Trophoblast cell (in vitro differentiated cells and primary cell): ENCODE measurements around the gene CAD.
"Not testable (repeated sequence)": the region's sequence is repeated elsewhere in the genome, so short reads cannot be mapped to it uniquely, and the experiment has no call there.

Experiments used
- DNase-seq, 2 donors: peaks; one replicate each; pipeline ENCODE4 v3.0.0-alpha.2; 2016
- H2AFZ ChIP-seq: 2 replicates; pipeline ENCODE4 v1.6.1; 2013; ENCODE audit warnings: low read length, moderate library complexity, mild to moderate bottlenecking; ENCODE audit not compliant: insufficient read depth, poor library complexity
- H2AK5ac ChIP-seq: 2 replicates; pipeline ENCODE4 v1.6.1; 2013; ENCODE audit warnings: mild to moderate bottlenecking, low read length
- H2BK120ac ChIP-seq: 2 replicates; pipeline ENCODE4 v1.6.1; 2013; ENCODE audit warnings: low read length, mild to moderate bottlenecking, moderate library complexity; ENCODE audit not compliant: insufficient read depth, poor library complexity
- H2BK12ac ChIP-seq: 2 replicates; pipeline ENCODE4 v1.6.1; 2013; ENCODE audit warnings: mild to moderate bottlenecking, low read length, moderate library complexity
- H2BK5ac ChIP-seq: 2 replicates; pipeline ENCODE4 v1.6.1; 2013; ENCODE audit warnings: low read length, low read depth, moderate library complexity, mild to moderate bottlenecking; ENCODE audit not compliant: poor library complexity
- H3K14ac ChIP-seq: 2 replicates; pipeline ENCODE4 v1.6.1; 2013; ENCODE audit warnings: mild to moderate bottlenecking, low read length
- H3K18ac ChIP-seq: 2 replicates; pipeline ENCODE4 v1.6.1; 2013; ENCODE audit warnings: mild to moderate bottlenecking, low read length
- H3K23ac ChIP-seq: 2 replicates; pipeline ENCODE4 v1.6.1; 2013; ENCODE audit warnings: low read length
- H3K27ac ChIP-seq: 2 replicates; pipeline ENCODE4 v1.5.1; 2013; ENCODE audit warnings: low read depth, mild to moderate bottlenecking, inconsistent platforms, low read length, moderate library complexity
- H3K27me3 ChIP-seq: 2 replicates; pipeline ENCODE4 v1.6.1; 2013; ENCODE audit warnings: inconsistent platforms, mild to moderate bottlenecking, low read length, moderate library complexity; ENCODE audit not compliant: insufficient read depth
- H3K36me3 ChIP-seq, 2 experiments: 1 replicate in 1 of 2; 2 replicates in 1 of 2; pipeline ENCODE4 v1.6.1; 2013; ENCODE audit warnings: low read length in 2 of 2, mild to moderate bottlenecking in 2 of 2, moderate library complexity in 1 of 2; ENCODE audit not compliant: insufficient read depth in 2 of 2, control insufficient read depth in 1 of 2
- H3K4ac ChIP-seq: 2 replicates; pipeline ENCODE4 v1.6.1; 2013; ENCODE audit warnings: low read depth, mild to moderate bottlenecking, low read length, moderate library complexity
- H3K4me1 ChIP-seq, 2 experiments: 1 replicate in 1 of 2; 2 replicates in 1 of 2; pipeline ENCODE4 v1.6.1; 2013; ENCODE audit warnings: low read length in 2 of 2, mild to moderate bottlenecking in 2 of 2, moderate library complexity in 1 of 2; ENCODE audit not compliant: insufficient read depth in 2 of 2, control insufficient read depth in 1 of 2
- H3K4me2 ChIP-seq: 2 replicates; pipeline ENCODE4 v1.6.1; 2013; ENCODE audit warnings: inconsistent platforms, mild to moderate bottlenecking, low read length, moderate library complexity
- H3K4me3 ChIP-seq: 2 replicates; pipeline ENCODE4 v1.5.1; 2013; ENCODE audit warnings: mild to moderate bottlenecking, low read depth, low read length, inconsistent platforms
- H3K79me1 ChIP-seq: one replicate; pipeline ENCODE4 v1.6.1; 2013; ENCODE audit warnings: low read length
- H3K79me2 ChIP-seq: 2 replicates; pipeline ENCODE4 v1.6.1; 2013; ENCODE audit warnings: low read length, mild to moderate bottlenecking; ENCODE audit not compliant: control insufficient read depth, insufficient read depth, poor library complexity
- H3K9ac ChIP-seq: 2 replicates; pipeline ENCODE4 v1.6.1; 2013; ENCODE audit warnings: mild to moderate bottlenecking, low read length
- H3K9me3 ChIP-seq: 2 replicates; pipeline ENCODE4 v1.6.1; 2013; ENCODE audit warnings: low read depth, mild to moderate bottlenecking, control low read depth, inconsistent platforms, low read length; ENCODE audit not compliant: insufficient read depth
- H4K12ac ChIP-seq: 2 replicates; pipeline ENCODE4 v1.6.1; 2013; ENCODE audit warnings: low read depth, mild to moderate bottlenecking, low read length, moderate library complexity
- H4K8ac ChIP-seq: 2 replicates; pipeline ENCODE4 v1.6.1; 2013; ENCODE audit warnings: low read depth, mild to moderate bottlenecking, low read length, moderate library complexity
- H4K91ac ChIP-seq: one replicate; pipeline ENCODE4 v1.6.1; 2013; ENCODE audit warnings: low read depth, mild to moderate bottlenecking, low read length, moderate library complexity
- WGBS: extraction: QIAGEN DNeasy Blood & Tissue Kit; methylation state at CpG from one replicate; pipeline ENCODE4 v1.1.7; 2013; ENCODE audit warnings: missing lambda C conversion rate; ENCODE audit not compliant: insufficient read length, insufficient coverage; ENCODE audit errors: extremely low coverage; 5-methylcytosine and 5-hydroxymethylcytosine counted together

CAD gene

DNA sequence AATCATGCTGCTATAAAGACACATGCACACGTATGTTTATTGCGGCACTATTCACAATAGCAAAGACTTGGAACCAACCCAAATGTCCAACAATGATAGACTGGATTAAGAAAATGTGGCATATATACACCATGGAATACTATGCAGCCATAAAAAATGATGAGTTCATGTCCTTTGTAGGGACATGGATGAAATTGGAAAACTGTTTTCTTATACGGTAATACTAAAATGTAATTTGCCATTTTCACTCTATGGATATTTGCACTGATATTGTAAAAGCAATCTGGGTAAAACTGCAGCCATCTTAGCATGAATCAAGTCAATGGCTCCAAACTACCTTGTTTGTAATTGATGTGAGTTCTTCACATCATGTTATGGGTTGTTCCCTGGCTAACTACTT lies 21.4 kb upstream of the CAD start:
- not testable (repeated sequence) for DNase-seq, H2BK5ac ChIP-seq, H4K8ac ChIP-seq, H3K4me3 ChIP-seq, H4K12ac ChIP-seq, H3K23ac ChIP-seq, H3K27ac ChIP-seq, H4K91ac ChIP-seq, H2BK120ac ChIP-seq, H3K4ac ChIP-seq, H3K9ac ChIP-seq, H2AFZ ChIP-seq, H3K4me2 ChIP-seq, H2AK5ac ChIP-seq, H3K9me3 ChIP-seq, H3K79me2 ChIP-seq, H2BK12ac ChIP-seq, H3K14ac ChIP-seq, H3K18ac ChIP-seq, H3K27me3 ChIP-seq, H3K79me1 ChIP-seq
- no CpG with 5 or more reads among the region's 3 CpGs for WGBS
- Histone ChIP-seq H3K36me3 (peaks cover 12 to 15% of the 10 kb centered on the region in 2 experiments), H3K4me1 (peaks cover 7 to 12% of the 10 kb centered on the region in 2 experiments)

- not testable (repeated sequence) for H3K79me2 ChIP-seq, H4K12ac ChIP-seq, H3K4me2 ChIP-seq, H3K27ac ChIP-seq, H3K23ac ChIP-seq, H2AK5ac ChIP-seq, H4K8ac ChIP-seq, H3K18ac ChIP-seq, H3K79me1 ChIP-seq, H2BK12ac ChIP-seq, H4K91ac ChIP-seq, H3K9me3 ChIP-seq, H3K4ac ChIP-seq, H2BK5ac ChIP-seq, H3K4me3 ChIP-seq, H3K14ac ChIP-seq, H2AFZ ChIP-seq, H3K9ac ChIP-seq, H2BK120ac ChIP-seq, DNase-seq, H3K27me3 ChIP-seq
- Histone ChIP-seq H3K36me3 (peaks cover 32 to 37% of the 10 kb centered on the region in 2 experiments), H3K4me1 (peaks cover 7 to 12% of the 10 kb centered on the region in 2 experiments)
- WGBS = no CpG with 5 or more reads among the region's 3 CpGs
These were observed 19.1 kb upstream of the CAD start for GRCh38 chr2:27198068-27198467.

DNA sequence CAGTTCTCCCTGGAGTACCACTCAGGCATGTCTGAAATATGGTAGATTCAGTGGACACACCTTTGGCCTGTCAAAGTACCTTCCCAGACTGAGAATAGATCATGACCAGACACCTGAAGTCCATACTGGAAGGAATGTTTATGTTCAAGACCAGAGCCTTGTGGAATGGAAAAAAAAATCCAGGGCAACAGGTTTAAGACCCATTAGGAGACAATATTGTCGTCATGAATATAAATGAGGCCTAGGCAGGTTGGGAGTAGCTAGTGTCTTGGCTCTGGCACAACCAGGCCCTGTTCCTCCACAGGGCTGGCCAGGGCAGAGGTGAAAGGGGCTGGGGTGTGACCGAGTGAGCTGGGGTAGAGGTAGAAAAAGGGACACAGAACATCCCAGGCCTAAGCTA lies 18.5 kb upstream of the CAD start:
- no peak overlapping the region for H4K8ac ChIP-seq
- no CpG with 5 or more reads among the region's 2 CpGs for WGBS
- H3K9ac ChIP-seq = no peak overlapping the region
- peak overlapping the region; percentile 40 for H2BK120ac ChIP-seq
- H3K9me3 ChIP-seq = no peaks in the 10 kb centered on the region
- no peak overlapping the region for H2AFZ ChIP-seq
- peak overlapping the region; percentile 61 for H3K27ac ChIP-seq
- H2BK12ac ChIP-seq = no peak overlapping the region
- no peaks in the 10 kb centered on the region for H3K27me3 ChIP-seq
- no peak overlapping the region for H3K4ac ChIP-seq
- no peak overlapping the region for H2AK5ac ChIP-seq
- DNase-seq = peak; percentile 70 to 95
- H4K91ac ChIP-seq = peak overlapping the region; percentile 25
- H3K36me3 ChIP-seq = peaks cover 36 to 42% of the 10 kb centered on the region in 2 experiments
- H3K4me2 ChIP-seq = no peak overlapping the region
- no peak overlapping the region for H4K12ac ChIP-seq
- no peaks in the 10 kb centered on the region for H3K79me2 ChIP-seq
- peaks cover 6% of the 10 kb centered on the region for H3K79me1 ChIP-seq
- H3K4me3 ChIP-seq = no peak overlapping the region
- no peak overlapping the region for H2BK5ac ChIP-seq
- H3K23ac ChIP-seq = no peak overlapping the region
- H3K4me1 ChIP-seq = peaks cover 7 to 12% of the 10 kb centered on the region in 2 experiments
- peak overlapping the region; percentile 37 for H3K14ac ChIP-seq
- H3K18ac ChIP-seq = peak overlapping the region; percentile 14

DNA sequence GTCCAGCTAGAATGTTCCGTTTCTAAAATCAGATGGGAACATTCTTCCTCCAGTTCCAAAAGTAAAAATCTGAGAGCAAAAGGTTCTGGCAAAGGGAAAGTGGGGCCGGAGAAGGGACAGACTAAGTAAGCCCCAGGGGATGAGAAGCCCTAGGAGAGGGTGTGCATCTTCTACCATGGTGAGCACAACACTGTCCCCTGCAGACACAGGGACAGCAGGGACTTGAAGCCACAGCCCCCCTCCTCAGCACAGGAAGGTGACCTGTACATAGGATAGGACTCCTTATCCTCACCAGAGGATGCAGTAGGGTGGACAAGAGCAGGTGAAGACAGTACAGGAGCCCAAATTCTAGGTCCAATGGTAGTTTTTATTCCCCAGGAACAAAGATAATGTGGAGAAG lies 17.9 kb upstream of the CAD start:
- Histone ChIP-seq H2BK12ac (no peak overlapping the region), H2AK5ac (no peak overlapping the region), H2AFZ (no peak overlapping the region), H3K79me2 (no peaks in the 10 kb centered on the region), H4K8ac (no peak overlapping the region), H3K18ac (no peak overlapping the region), H3K4me2 (no peak overlapping the region), H4K91ac (no peak overlapping the region), H2BK120ac (peak overlapping the region; percentile 40), H3K9me3 (no peaks in the 10 kb centered on the region), H3K23ac (no peak overlapping the region), H3K4me3 (no peak overlapping the region), H3K27me3 (no peaks in the 10 kb centered on the region), H3K79me1 (peaks cover 6% of the 10 kb centered on the region), H4K12ac (no peak overlapping the region), H3K4me1 (peaks cover 7 to 12% of the 10 kb centered on the region in 2 experiments), H3K36me3 (peaks cover 42 to 48% of the 10 kb centered on the region in 2 experiments), H3K14ac (no peak overlapping the region), H3K4ac (no peak overlapping the region), H2BK5ac (no peak overlapping the region), H3K27ac (peak overlapping the region; percentile 61), H3K9ac (no peak overlapping the region)
- WGBS = no CpG with 5 or more reads among the region's 2 CpGs
- DNase-seq = no peak
